ENCODE results near the gene APOBR.
"Not testable (repeated sequence)": the region's sequence is repeated elsewhere in the genome, so short reads cannot be mapped to it uniquely, and the experiment has no call there.

Gene APOBR

DNA sequence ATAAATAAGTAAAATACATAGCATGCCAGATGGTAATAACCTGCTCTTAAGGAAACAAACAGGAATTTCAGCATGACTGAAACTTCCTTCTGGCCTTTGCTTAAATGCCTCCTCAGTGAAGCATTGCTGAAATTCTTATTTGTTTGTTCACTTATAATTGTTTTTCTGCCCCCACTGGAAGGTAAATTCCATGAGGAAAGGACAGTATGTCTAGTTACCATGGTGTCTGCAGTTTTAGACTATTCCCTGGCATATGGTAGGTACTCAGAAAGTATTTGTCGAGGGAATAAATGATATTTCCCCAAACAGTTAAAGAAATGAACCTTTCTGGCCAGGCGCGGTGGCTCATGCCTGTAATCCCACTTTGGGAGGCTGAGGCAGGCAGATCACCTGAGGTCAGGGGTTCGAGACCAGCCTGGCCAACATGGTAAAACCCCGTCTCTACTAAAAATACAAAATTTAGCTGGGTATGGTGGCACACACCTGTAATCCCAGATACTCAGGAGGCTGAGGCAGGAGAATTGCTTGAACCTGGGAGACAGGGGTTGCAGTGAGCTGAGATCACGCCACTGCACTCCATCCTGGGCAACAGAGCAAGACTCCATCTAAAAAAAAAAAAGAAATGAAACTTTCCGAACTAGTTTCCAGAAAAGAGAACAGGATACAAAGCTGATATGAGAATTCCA, 32.8 kb downstream of the APOBR start:
- not testable (repeated sequence) for DNase-seq

DNA sequence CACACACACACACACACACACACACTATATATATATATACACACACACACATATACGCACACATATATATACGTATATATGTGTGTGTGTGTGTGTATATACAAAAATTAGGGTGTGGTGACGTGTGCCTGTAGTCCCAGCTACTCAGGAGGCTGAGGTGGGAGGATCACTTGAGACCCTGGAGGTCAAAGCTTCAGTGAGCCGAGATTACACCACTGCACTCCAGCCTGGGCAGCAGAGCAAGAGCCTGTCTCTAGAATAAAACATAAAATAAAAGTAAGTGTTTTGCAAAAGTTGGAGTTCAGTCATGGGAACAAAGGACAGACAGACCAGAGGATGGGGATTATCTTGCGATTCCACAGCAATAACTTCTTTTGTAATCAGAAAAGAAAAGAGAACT, 33.5 kb downstream of the APOBR start:
- no peak for DNase-seq

DNA sequence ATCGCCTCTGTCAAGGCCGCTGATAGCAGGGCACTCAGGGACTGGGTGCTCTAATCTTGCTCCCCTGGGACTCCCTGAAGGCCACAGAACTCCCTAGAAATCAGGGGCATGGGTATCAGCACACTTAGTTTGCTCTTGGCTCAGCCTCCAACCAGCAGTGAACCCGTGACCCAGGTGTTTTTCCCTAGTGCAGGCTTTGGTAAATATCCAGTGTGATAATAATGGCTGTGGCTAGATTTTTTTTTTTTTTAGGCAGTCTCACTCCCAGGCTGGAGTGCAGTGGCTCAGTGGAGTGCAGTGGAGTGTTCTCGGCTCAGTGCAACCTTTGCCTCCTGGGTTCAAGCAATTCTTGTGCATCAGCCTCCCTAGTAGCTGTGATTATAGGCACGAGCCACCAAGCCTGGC, 34.0 kb downstream of the APOBR start:
- DNase-seq, result no peak

DNA sequence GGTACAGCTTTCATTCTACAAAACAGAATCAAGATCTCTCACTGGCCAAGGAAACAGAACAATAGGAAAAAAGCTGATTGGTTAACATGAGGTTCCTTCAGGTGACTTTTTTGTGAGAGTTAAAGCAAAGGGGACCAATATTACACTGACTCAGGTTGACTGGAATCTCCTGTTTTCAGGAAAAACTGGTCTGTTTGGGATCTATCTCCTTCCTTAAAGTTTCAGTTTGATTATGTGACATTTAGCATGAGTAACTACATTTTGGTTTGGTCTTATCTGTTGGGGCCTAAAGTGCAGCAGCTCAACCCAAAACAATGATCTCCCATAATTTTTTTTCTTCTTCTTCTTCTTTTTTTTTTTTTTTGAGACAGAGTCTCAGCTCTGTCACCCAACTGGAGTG, 34.7 kb downstream of the APOBR start:
- no peak for DNase-seq

GRCh38 chr16:28531777-28532744, 37.6 kb downstream of the APOBR start:
- DNase-seq, result no peak

- DNase-seq, result no peak
These were observed 38.7 kb downstream of the APOBR start for GRCh38 chr16:28532940-28533647.

GRCh38 chr16:28534542-28535373, 40.3 kb downstream of the APOBR start:
- no peak for DNase-seq

GRCh38 chr16:28537076-28537475, 42.6 kb downstream of the APOBR start:
- DNase-seq, result no peak

DNA sequence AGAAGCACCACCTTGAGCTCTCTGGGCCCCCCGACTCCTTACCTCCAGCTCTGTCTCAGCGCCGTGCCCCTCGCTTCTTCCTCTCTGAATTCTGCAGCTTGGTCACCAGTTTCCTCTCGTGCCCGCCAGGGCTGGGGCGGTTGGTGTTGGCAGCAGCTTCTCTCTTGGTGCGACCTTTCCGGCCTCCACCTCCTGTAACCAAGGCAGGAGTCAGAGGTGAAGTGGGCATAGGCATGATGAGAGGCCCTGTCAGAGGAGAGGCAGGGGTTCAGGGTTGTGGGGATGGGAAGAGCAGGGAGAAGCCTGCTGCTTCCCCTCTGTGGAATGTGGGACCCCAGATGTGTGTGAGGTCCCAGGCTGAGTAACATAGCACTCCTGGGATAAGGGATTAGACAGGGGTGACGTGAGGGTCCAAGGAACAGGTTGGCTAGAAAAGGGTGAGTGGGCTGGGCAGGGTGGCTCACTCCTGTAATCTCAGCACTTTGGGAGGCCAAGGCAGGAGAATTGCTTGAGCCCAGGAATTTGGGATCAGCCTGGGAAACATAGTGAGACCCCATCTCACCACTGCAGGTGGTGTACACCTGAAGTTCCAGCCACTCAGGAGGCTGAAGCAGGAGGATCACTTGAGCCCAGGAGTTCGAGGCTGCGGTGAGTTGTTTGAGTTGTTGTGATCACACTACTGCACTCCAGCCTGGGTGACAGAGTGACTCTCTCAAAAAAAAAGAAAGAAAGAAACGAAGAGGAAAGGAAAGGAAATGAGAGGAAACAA, 43.7 kb downstream of the APOBR start:
- DNase-seq, result no peak

- DNase-seq, result no peak
These were observed 44.5 kb downstream of the APOBR start, which contains the start of gene NUPR1 for GRCh38 chr16:28538733-28539596. Gene NUPR1 (minus strand): TSS chr16:28538974. CDS start chr16:28538907, 67 bp downstream.

- DNase-seq, result no peak
These were observed 45.9 kb downstream of the APOBR start for GRCh38 chr16:28540346-28540745.

GRCh38 chr16:28542646-28543045, 48.2 kb downstream of the APOBR start:
- no peak for DNase-seq

GRCh38 chr16:28543072-28543471, 48.6 kb downstream of the APOBR start:
- DNase-seq, result no peak

DNA sequence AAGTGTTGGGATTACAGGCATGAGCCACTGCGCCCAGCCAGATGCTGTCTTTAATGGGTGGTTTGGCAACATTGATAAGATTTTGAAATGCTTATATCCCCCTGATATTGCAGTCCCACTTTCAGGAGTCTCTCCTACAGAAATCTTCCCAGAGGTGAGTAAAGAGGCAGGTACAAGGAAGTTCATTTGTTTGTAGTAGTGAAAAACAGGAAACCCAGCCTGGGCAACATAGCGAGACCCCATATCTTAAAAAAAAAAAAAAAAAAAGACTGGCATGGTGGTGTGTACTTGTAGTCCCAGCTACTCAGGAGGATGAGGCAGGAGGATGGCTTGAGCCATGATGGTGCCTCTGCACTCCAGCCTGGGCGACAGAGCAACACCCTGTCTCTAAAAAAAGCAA, 50.6 kb downstream of the APOBR start:
- no peak for DNase-seq

DNA sequence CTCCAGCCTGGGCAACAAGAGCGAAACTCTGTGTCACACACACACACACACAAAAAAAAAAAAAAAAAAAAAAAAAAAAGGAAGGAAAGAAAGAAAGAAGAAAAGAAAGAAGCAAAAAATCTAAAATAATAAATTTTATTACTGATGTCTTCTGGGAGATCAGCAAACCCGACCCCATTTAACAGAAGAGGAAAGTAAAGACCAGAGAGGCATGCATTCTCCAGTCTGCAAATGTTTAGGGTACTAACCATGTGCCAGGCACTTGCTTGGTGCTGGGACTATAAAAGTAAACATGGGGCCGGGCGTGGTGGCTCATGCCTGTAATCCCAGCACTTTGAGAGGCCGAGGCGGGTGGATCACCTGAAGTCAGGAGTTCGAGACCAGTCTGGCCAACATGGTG, 51.5 kb downstream of the APOBR start:
- not testable (repeated sequence) for DNase-seq

DNA sequence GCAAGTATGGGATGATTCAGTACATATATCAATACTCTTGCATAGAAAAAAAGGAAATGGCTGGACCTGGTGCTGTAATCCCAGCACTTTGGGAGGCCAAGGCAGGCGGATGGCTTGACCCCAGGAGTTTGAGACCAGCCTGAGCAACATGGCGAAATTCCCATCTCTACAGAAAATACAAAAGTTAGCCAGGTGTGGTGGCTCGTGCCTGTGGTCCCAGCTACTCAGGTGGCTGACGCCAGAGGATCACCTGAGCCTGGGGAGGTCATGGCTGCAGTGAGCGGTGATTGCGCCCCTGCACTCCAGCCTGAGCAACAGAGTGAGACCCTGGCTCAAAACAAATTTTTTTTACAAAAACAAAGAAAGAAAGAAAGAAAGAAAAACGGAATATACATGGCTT, 52.2 kb downstream of the APOBR start:
- DNase-seq, result no peak

DNA sequence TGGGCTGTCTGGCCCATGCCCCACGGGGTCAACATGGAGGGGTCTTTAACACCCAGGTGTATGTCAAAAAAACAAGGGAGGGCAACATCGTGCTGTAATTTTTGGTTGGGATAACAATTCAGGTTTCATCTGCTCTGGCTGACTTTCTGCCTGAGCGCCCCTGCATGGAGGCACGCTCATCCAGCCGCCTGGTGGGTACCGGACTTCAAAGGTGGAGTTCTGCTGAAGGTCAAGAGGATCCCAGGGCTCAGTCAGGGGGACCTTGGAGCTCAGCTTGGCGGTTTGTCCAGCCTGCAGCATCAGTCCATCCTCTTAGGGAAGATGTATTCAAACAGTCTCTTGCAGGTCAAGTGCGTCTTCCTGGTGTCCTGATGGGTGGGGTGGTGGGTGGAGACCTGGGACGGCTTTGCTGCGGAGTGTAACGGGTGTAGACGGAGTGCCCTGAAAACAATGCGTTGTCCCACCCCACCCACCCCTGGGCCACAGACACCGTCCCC, 53.9 kb downstream of the APOBR start:
- DNase-seq, result no peak
